Naive B cell (primary cell): Measurements from ENCODE around the gene LTBP2. TPM values are rescaled to one million over a fixed set of nuclear protein-coding genes. Genes with fewer than 3 reads are reported as not detected.

Source experiments
- ATAC-seq, 2 donors: fragments of 150-1000 bp; cut with Tn5 transposase; 2 replicates each; pipeline ENCODE4 v1.10.0; 2021; ENCODE audit warnings: low read depth in 2 of 2, mild to moderate bottlenecking in 2 of 2, moderate library complexity in 2 of 2
- DNase-seq: peaks from one replicate; pipeline ENCODE4 v3.0.0; 2022
- H3K27ac Mint-ChIP-seq, 6 donors: one replicate each; pipeline ENCODE4 v1.8.0; 2020 to 2022; ENCODE audit warnings: mild to moderate bottlenecking in 6 of 6, mixed read lengths in 6 of 6, moderate library complexity in 5 of 6, inconsistent platforms in 2 of 6
- H3K27me3 Mint-ChIP-seq, 3 donors: one replicate each; pipeline ENCODE4 v1.8.0; 2021 to 2022; ENCODE audit warnings: mixed read lengths in 3 of 3, mild to moderate bottlenecking in 1 of 3
- H3K36me3 Mint-ChIP-seq, 2 donors: one replicate each; pipeline ENCODE4 v1.8.0; 2020 to 2022; ENCODE audit warnings: mixed read lengths in 2 of 2, inconsistent platforms in 1 of 2, mild to moderate bottlenecking in 1 of 2
- H3K4me1 Mint-ChIP-seq, 3 donors: one replicate each; pipeline ENCODE4 v1.8.0; 2020 to 2022; ENCODE audit warnings: mixed read lengths in 3 of 3, inconsistent platforms in 1 of 3, mild to moderate bottlenecking in 1 of 3, moderate library complexity in 1 of 3
- H3K4me3 Mint-ChIP-seq, 8 donors: one replicate each; pipeline ENCODE4 v1.8.0; 2020 to 2022; ENCODE audit warnings: mild to moderate bottlenecking in 8 of 8, mixed read lengths in 8 of 8, moderate library complexity in 8 of 8, inconsistent platforms in 2 of 8
- H3K9me3 Mint-ChIP-seq, 7 donors: one replicate each; pipeline ENCODE4 v1.8.0; 2020 to 2022; ENCODE audit warnings: mixed read lengths in 7 of 7, mild to moderate bottlenecking in 5 of 7, inconsistent platforms in 2 of 7, moderate library complexity in 1 of 7
- polyA plus RNA-seq, 6 donors: library from polyadenylated mRNA; unstranded; fragments of 300-500 nt; fragmentation: Illumina TruSeq; gene quantifications; one replicate each; pipeline ENCODE4 v1.2.3, GENCODE V29; 2021; ENCODE audit warnings: low read depth in 6 of 6

Gene LTBP2
- polyA plus RNA-seq, 6 donors from 2014 or later: 0.09 to 0.86 (median 0.17) TPM

DNA sequence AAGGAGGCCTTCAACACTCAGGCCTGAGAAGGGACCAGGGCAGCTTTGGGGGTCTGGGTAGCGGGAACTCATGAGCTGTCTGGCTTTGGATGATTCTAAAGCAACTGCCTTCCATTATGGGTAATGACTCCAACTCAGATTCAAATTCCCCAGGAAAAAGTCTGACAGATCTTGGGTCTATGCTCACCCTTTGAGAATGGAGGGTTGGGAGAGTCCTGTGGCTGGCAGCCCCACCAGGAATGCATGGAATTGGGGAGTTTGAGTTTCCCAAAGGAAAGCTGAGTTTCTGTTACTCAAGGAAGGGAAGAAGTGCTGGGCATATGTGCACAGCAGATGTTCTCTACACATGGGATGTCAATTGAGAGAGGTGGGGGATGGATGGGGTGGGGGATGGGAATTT, 22.4 kb upstream of the LTBP2 start:
- Mint-ChIP-seq H3K27ac (no peak overlapping the region), H3K27me3 (peaks cover 0 to 5% (median 0%) of the 10 kb centered on the region in 3 donors), H3K9me3 (no peaks in the 10 kb centered on the region), H3K4me1 (no peaks in the 10 kb centered on the region), H3K4me3 (no peak overlapping the region), H3K36me3 (no peaks in the 10 kb centered on the region)
- DNase-seq: no peak
- ATAC-seq: no peak

DNA sequence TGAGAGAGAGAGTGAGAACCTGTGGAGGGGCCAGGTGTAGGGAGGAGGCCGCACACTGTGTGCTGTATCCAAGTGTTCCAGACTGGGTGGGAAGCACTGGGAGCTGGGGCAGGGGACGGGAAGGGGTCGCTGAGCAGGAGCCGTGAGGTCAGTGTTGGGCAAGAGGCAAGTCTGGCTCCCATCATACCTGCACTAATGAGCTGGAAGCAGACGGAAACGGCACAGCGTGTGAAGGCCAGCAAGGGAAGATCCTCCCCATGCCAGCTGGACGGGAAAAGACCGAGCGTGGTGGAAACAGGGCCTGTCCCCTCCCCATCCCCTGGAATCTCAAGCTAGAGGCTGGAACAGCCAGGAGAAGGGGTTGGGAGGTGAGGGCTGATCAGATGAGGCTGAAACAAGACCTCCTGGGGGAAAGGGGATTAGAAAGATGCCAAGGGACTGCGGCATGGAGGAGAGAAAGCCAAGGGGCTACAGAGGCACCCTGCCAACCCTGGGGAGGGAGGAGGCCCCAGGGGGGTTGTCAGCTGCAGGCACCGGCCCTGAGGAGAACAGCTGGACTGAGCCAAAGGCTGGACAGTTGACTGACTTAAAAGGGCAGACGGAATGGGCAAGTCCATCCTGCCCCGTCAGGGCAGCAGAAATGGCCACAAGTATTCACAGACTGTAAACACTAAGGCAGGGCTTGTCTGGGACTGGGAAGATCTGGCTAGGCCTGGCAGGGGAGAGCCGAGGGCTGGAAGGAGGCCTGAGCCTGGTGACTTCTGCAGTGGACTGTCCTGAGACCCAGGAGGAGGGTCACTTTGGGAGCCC, 19.0 kb upstream of the LTBP2 start:
- H3K27me3 Mint-ChIP-seq: peaks cover 0 to 5% (median 0%) of the 10 kb centered on the region in 3 donors
- no peaks in the 10 kb centered on the region for H3K9me3 Mint-ChIP-seq
- DNase-seq (no peak), ATAC-seq (no peak)
- H3K27ac Mint-ChIP-seq: peak overlapping the region in 2 of 6 donors; percentile 76 to 83
- H3K4me3 Mint-ChIP-seq: no peak overlapping the region
- H3K4me1 Mint-ChIP-seq: peaks cover 4 to 6% (median 5%) of the 10 kb centered on the region in 3 donors
- no peaks in the 10 kb centered on the region for H3K36me3 Mint-ChIP-seq

DNA sequence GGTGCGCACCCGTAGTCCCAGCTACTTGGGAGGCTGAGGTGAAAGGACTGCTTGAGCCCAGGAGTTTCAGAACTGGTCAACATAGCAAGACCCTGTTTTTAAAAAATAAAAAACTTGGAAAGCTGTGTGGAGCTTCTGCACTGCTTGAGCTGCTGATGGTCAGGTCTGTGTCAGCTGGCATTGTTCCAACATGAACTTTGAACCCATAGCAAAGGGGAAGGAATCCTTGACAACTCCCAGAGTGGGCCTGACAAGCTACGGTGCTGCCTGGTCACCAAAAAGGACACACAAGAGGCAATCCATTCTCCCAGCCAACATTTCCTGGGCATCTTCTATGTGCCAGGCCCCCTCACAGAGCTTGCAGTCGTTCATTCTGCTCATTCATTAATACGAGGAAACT, 16.4 kb upstream of the LTBP2 start:
- Mint-ChIP-seq H3K36me3 (peaks cover 0 to 6% of the 10 kb centered on the region in 2 donors), H3K27ac (no peak overlapping the region), H3K9me3 (no peaks in the 10 kb centered on the region), H3K4me3 (no peak overlapping the region), H3K4me1 (peaks cover 4 to 6% (median 5%) of the 10 kb centered on the region in 3 donors), H3K27me3 (peaks cover 0 to 11% (median 0%) of the 10 kb centered on the region in 3 donors)
- ATAC-seq: no peak
- DNase-seq: no peak

DNA sequence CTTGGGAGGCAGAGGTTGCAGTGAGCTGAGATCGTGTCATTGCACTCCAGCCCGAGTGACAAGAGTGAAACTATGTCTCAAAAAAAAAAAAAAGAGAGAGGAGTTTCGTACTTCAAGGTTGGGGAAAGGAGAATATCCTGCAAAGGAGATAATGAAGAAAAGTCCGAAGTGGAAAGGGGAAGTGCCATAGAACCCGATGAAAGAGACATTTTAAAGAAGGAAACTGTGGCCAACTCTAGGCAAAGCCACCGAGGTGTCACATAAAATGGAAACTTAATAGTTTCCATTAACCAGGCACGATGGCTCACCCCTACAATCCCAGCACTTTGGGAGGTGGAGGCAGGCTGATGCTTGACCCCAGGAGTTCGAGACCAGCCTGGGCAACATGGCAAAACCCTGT, 15.0 kb upstream of the LTBP2 start:
- DNase-seq (no peak), ATAC-seq (peak; percentile 21 to 47)
- Mint-ChIP-seq H3K9me3 (no peaks in the 10 kb centered on the region), H3K27ac (peak overlapping the region in 2 of 6 donors; percentile 75 to 76), H3K27me3 (peaks cover 0 to 11% (median 0%) of the 10 kb centered on the region in 3 donors), H3K4me3 (no peak overlapping the region), H3K36me3 (peaks cover 0 to 6% of the 10 kb centered on the region in 2 donors), H3K4me1 (peaks cover 4 to 6% (median 5%) of the 10 kb centered on the region in 3 donors)

DNA sequence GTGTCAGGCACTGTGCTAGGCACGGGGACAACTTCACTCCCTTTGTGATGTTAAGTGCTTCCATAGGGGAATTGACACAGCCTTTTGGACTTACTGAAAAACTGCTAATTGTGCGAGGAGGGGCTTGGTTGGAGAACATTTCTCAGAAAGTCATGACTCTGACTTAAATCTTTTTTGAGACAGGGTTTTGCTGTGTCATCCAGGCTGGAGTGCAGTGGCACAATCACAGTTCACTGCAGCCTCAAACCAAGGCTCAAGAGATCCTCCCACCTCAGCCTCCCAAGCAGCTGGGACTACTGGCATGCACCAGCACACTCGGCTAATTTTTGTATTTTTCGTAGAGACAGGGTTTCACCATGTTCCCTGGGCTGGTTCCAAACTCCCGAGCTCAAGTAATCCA, 10.2 kb upstream of the LTBP2 start:
- DNase-seq: no peak
- H3K4me3 Mint-ChIP-seq: no peak overlapping the region
- H3K9me3 Mint-ChIP-seq: no peaks in the 10 kb centered on the region
- H3K4me1 Mint-ChIP-seq: peaks cover 18 to 26% (median 23%) of the 10 kb centered on the region in 3 donors
- peaks cover 0 to 6% (median 0%) of the 10 kb centered on the region in 3 donors for H3K27me3 Mint-ChIP-seq
- ATAC-seq: no peak
- peaks cover 0 to 6% of the 10 kb centered on the region in 2 donors for H3K36me3 Mint-ChIP-seq
- H3K27ac Mint-ChIP-seq: peak overlapping the region in 1 of 6 donors; percentile 54

DNA sequence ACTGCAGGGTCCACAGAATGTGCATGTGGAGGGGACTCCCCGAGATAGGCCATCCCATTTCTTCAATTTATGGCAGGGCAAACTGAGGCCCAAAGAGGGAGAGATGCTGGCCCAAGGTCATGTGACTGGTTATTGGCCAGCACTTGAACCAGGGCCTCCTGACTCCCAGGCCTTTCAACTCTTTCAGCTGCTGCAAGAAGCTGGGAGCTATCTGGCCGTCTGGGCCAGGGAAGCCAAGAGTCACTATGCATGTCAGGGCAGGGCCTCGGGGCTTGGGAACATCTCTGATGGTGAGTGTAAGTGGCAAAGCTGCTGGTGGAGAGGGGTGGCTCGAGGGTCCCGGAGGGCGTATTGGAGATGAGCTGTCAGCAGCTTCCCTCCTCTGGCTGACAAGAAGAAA, 9.5 kb upstream of the LTBP2 start:
- no peak for ATAC-seq
- Mint-ChIP-seq H3K36me3 (peaks cover 0 to 6% of the 10 kb centered on the region in 2 donors), H3K4me1 (peaks cover 14 to 24% (median 19%) of the 10 kb centered on the region in 3 donors), H3K27ac (no peak overlapping the region), H3K4me3 (no peak overlapping the region), H3K9me3 (no peaks in the 10 kb centered on the region), H3K27me3 (peaks cover 0 to 7% (median 0%) of the 10 kb centered on the region in 3 donors)
- no peak for DNase-seq

DNA sequence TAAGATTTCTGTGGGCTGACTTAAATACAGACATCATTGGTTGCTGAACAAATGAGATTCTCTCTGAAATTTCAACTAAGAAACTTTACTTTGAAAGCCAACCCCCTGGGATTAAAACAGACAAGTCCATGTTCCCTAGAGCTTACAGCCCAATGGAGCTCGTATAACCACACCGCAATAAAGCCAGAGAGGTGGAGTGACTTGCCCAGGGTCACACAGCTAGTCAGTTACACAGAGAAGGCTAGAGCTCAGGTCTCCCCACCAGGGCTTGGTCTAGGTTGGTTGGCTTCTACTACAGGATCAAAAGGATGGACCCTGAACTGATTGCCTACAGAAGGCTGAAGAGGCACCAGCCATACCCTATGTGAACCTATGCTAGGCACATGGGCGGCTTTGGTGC, 8.9 kb upstream of the LTBP2 start:
- Mint-ChIP-seq H3K27me3 (peaks cover 0 to 13% (median 4%) of the 10 kb centered on the region in 3 donors), H3K4me1 (peaks cover 20 to 29% (median 25%) of the 10 kb centered on the region in 3 donors), H3K4me3 (no peak overlapping the region), H3K36me3 (peaks cover 0 to 6% of the 10 kb centered on the region in 2 donors), H3K9me3 (no peaks in the 10 kb centered on the region), H3K27ac (no peak overlapping the region)
- ATAC-seq: no peak
- no peak for DNase-seq

DNA sequence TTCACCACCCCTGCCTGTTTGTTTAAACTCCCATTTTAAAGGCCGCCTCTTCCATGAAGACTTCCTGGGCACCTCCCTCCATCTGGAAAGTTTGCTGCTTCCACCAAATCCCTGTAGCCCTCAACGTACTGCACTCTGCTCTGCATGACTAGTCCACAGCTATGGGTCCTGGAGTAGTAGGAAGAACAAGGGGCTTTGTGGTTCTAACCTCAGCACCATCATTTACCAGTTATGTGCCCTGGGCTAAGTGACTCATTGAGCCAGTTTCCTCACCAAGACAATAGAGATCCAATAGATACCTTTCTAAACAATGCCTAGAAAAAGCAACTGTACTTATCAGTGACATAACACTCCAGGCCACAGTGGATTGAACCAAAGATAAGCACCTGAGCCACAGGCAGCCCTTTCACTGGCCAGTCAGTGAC, 8.5 kb upstream of the LTBP2 start:
- H3K4me3 Mint-ChIP-seq: peak overlapping the region in 1 of 8 donors; percentile 5
- H3K9me3 Mint-ChIP-seq: no peaks in the 10 kb centered on the region
- no peak for ATAC-seq
- peaks cover 0 to 6% of the 10 kb centered on the region in 2 donors for H3K36me3 Mint-ChIP-seq
- DNase-seq: no peak
- H3K27me3 Mint-ChIP-seq: peaks cover 0 to 17% (median 8%) of the 10 kb centered on the region in 3 donors
- peak overlapping the region in 3 of 6 donors; percentile 18 to 72 (median 42) for H3K27ac Mint-ChIP-seq
- peaks cover 24 to 33% (median 29%) of the 10 kb centered on the region in 3 donors for H3K4me1 Mint-ChIP-seq

DNA sequence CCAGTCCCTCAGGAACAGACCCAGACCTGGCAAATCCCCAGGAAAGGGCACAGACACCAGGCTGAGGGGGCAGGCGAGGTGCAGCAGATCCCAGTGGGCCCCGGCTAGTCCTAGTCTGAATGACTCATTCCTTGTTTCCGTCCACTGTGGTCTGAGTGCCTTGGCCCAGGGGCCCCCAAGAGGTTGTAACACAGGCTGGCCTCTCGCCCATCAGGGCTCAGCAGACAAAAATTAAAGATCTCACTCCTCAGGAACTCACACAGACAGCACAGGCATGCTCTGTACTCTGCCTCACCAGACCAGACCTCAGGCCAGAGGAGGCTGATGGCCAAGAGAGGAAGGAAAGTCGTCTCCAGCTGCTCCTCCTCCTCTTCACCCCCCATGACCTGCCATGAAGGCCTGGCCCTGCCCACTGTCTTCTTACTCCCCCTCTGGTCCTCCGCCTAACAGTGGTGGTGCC, 7.7 kb upstream of the LTBP2 start:
- DNase-seq: no peak
- peaks cover 3 to 20% (median 11%) of the 10 kb centered on the region in 3 donors for H3K27me3 Mint-ChIP-seq
- H3K4me3 Mint-ChIP-seq: peak overlapping the region in 5 of 8 donors; percentile 10 to 91 (median 55)
- H3K4me1 Mint-ChIP-seq: peaks cover 32 to 41% (median 37%) of the 10 kb centered on the region in 3 donors
- H3K36me3 Mint-ChIP-seq: peaks cover 0 to 6% of the 10 kb centered on the region in 2 donors
- ATAC-seq: no peak
- no peaks in the 10 kb centered on the region for H3K9me3 Mint-ChIP-seq
- H3K27ac Mint-ChIP-seq: peak overlapping the region in 3 of 6 donors; percentile 18 to 65 (median 60)

DNA sequence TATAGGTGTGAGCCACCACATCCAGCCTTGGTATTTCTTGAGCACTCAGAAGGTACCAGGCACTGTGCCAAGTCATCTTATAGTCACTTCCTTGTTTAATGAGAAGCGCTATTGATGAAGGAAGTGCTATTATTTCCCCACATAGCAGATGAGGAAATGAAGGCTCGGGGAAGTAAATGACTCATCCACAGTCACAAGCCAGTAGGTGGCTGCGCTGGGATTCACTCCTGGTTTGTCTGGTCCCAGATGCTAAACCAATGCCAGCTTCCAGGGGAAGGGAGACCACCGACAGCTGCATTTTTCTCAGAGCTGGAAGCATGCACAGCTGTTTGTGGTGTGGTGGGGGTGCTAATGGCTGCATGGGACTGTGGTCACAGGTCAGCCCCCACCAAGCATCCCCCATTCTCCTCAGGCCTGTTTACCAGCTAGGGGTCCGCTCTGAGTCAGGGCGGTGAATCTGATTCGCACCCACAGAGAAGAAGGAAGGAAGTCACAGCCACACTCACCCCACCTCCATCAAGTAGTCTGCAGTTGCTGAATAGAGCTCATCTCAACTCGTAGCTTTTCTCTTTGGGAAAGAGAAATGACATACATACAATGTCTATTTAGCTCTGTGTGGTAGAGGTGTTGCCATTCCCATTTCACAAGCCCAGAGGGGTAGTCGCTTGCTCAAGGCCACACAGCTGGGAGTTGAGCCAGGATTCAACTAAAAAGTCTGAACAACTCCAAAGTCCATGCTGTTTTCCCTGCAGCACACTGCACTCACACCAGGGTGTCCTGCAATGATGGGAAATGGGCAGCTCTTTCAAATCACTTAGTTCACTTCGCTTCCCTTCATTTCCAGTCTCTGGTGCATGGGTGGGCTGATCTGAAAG, 6.3 kb upstream of the LTBP2 start:
- ATAC-seq: peak; percentile 83 to 84
- Mint-ChIP-seq H3K9me3 (peaks cover 0 to 2% (median 0%) of the 10 kb centered on the region in 7 donors), H3K27me3 (peaks cover 12 to 28% (median 25%) of the 10 kb centered on the region in 3 donors), H3K4me3 (peak overlapping the region; percentile 68 to 91 (median 81)), H3K27ac (peak overlapping the region; percentile 70 to 95 (median 84)), H3K36me3 (no peaks in the 10 kb centered on the region), H3K4me1 (peaks cover 43 to 53% (median 50%) of the 10 kb centered on the region in 3 donors)
- DNase-seq: peak; percentile 62

DNA sequence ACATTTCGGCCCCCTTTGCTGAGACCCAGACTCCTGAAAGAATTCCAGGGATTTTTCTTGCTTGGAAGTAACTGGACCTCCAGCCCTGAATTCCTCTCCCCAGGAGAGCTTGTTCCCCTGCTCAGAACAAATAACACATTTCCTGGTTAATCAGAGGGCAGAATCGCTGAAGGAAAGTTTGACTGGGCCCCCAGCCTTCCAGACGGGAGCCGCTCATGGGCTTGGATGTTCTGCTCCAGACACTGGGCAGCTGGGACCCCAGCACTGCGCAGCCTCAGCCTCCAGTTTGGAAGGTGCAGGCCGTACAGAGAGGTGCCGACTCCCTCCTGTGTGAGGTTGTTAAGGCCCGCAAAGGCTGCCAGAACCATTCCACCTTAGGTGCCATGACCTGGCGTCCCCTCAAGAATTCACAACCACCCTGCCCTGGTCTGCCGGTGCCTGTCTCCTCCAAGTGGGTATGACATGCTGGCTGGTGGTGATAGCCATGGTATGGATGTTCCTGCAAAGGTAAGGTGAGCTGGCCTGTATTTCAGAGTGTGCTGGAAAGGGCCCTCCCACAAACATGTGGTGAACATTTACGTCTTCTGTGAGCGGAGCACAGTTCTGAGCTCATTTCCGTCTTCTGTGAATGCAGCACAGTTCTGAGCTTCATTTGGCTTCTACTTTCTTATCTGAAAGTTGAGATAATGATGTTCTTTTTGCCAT, 5.1 kb upstream of the LTBP2 start:
- DNase-seq (no peak), ATAC-seq (no peak)
- Mint-ChIP-seq H3K27me3 (peaks cover 12 to 28% (median 25%) of the 10 kb centered on the region in 3 donors), H3K9me3 (peaks cover 0 to 2% (median 0%) of the 10 kb centered on the region in 7 donors), H3K36me3 (no peaks in the 10 kb centered on the region), H3K4me1 (peaks cover 43 to 53% (median 50%) of the 10 kb centered on the region in 3 donors), H3K4me3 (no peak overlapping the region), H3K27ac (no peak overlapping the region)

DNA sequence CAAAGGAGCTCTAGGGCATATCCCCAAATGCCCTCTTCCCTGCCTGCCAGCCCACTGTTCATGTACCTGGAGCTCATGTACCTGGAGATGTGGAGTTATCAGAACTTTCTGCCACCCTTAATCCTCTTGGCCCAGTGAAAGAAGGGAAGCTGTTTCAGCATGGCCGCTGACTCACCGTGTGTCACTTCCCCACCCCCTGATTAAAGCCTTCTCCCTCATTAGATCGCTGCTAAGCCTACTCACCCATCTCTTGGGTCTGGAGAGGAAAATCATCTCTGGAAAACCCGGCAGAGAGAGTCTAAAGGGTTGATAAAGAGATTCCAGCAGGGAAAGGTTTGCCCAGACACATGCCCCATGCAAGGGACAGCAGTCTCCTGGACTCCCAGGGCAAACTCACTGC, 4.5 kb upstream of the LTBP2 start:
- peak overlapping the region in 3 of 6 donors; percentile 44 to 80 (median 75) for H3K27ac Mint-ChIP-seq
- H3K27me3 Mint-ChIP-seq: peaks cover 12 to 28% (median 25%) of the 10 kb centered on the region in 3 donors
- peaks cover 0 to 2% (median 0%) of the 10 kb centered on the region in 7 donors for H3K9me3 Mint-ChIP-seq
- no peaks in the 10 kb centered on the region for H3K36me3 Mint-ChIP-seq
- H3K4me1 Mint-ChIP-seq: peaks cover 43 to 53% (median 50%) of the 10 kb centered on the region in 3 donors
- no peak for DNase-seq
- no peak for ATAC-seq
- peak overlapping the region in 3 of 8 donors; percentile 25 to 49 (median 43) for H3K4me3 Mint-ChIP-seq
